K562 (cell line): ENCODE measurements around the gene KIF5C. TPM values are rescaled to one million over a fixed set of nuclear protein-coding genes. Genes with fewer than 3 reads are reported as not detected.

Experiments used
- CEBPB ChIP-seq: fragments of 450-650 bp; IDR thresholded peaks from 2 replicates; pipeline ENCODE4 v1.6.1; 2016; ENCODE audit warnings: missing genetic modification characterization, missing compliant biosample characterization
- COPS2 ChIP-seq: fragments of 450-650 bp; conservative IDR thresholded peaks from 2 replicates; pipeline ENCODE4 v1.6.1; 2016; ENCODE audit warnings: mild to moderate bottlenecking, moderate library complexity
- EP400 ChIP-seq: fragments of 450-650 bp; IDR thresholded peaks from 2 replicates; pipeline ENCODE4 v1.6.1; 2017; ENCODE audit warnings: antibody characterized with exemption, mild to moderate bottlenecking, moderate library complexity
- ETV6 ChIP-seq, 3 experiments: fragments of 150-350 bp in 1 of 3; sonication (generic) in 1 of 3; formaldehyde crosslinking in 1 of 3; IDR thresholded peaks; 2 replicates each; pipeline versions ENCODE4 v1.6.1 to v1.8.0; 2014 to 2022; ENCODE audit warnings: borderline replicate concordance in 2 of 3, low read depth in 2 of 3, antibody characterized with exemption in 1 of 3, low read length in 1 of 3, mild to moderate bottlenecking in 1 of 3, missing genetic modification reagents in 1 of 3
- HNRNPH1 ChIP-seq: fragments of 200-400 bp; formaldehyde crosslinking; optimal IDR thresholded peaks from 2 replicates; pipeline ENCODE3; 2017; ENCODE audit warnings: low read depth, mild to moderate bottlenecking, low read length, moderate library complexity
- MED1 ChIP-seq: sonication (generic); formaldehyde crosslinking; IDR thresholded peaks from 2 replicates; pipeline ENCODE4 v1.8.1; 2023; ENCODE audit warnings: missing genetic modification reagents, borderline replicate concordance
- ZNF3 ChIP-seq: fragments of 250-450 bp; sonication (Bioruptor Pico); IDR thresholded peaks from 2 replicates; pipeline ENCODE4 v1.5.0; 2021; ENCODE audit warnings: mild to moderate bottlenecking, moderate library complexity
- ZZZ3 ChIP-seq: fragments of 450-650 bp; IDR thresholded peaks from 2 replicates; pipeline ENCODE4 v1.6.1; 2016; ENCODE audit warnings: antibody characterized with exemption, mild to moderate bottlenecking, moderate library complexity
- polyA plus RNA-seq, 8 experiments: library from polyadenylated mRNA; depleted of rRNA in 4 of 8; stranded (reverse) in 5 of 8; unstranded in 3 of 8; fragments of >200 nt; fragmentation: Nextera tagmentation in 2 of 8; fragmentation: Illumina TruSeq in 1 of 8; extraction: Ambion mirVana in 2 of 8; extraction: Trizol in 1 of 8; gene quantifications; 2 replicates each; pipeline versions ENCODE4 v1.2.1 to v1.2.3, GENCODE V29; 2011 to 2014; ENCODE audit warnings: inconsistent platforms in 1 of 8, missing spikeins in 1 of 8
- total RNA-seq, 7 experiments: library from RNA; depleted of rRNA in 6 of 7; stranded (reverse); fragments of >200 nt in 6 of 7; fragmentation: Illumina TruSeq in 2 of 7; extraction: Trizol in 2 of 7; gene quantifications; 2 replicates each; pipeline versions ENCODE4 v1.2.1 to v1.2.3, GENCODE V29; 2011 to 2021; ENCODE audit warnings: low replicate concordance in 1 of 7
- TF ChIP-seq, protein P1 (sequence below): fragments of 450-650 bp; IDR thresholded peaks from 2 replicates; pipeline ENCODE4 v1.6.1; 2018; ENCODE audit not compliant: partially characterized antibody

The KIF5C gene
- total and polyA plus RNA-seq, 9 of the 15 experiments (the other 6 are each of a cell fraction or from before 2014, with no cell fraction given): 0.01 to 0.09 (median 0.01) TPM; not detected in 6

DNA sequence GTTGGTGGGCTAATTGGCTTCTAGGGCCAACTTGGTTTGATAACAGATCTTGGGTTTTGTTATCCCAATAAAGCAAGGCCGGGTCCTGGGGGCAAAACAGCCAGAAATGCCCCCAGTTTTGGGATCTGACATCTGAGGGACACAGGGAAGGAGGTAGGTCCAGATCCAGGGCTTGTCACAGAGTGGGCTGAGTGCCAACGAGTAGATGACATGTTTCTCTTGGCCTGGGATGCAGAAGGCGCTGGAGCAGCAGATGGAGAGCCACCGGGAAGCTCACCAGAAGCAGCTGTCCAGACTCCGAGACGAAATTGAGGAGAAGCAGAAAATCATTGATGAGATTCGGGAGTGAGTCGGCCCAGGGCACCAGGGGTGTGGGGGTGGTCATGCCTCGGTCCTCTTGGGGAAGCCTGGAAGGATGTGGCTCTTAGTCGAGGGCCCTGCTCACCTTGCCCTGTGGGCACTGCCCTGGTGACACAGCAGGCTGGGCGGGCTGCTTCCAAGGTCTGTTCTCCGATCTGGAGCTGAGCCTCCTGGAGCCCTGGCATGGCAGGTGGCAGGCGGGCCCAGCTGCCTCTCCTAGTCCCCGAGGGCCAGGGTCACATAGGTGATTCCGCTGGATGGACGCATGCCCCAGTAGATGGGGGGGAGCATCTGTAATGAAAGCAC lies 123.3 kb downstream of the KIF5C start (continued):
- TF ChIP-seq, protein P1, sequence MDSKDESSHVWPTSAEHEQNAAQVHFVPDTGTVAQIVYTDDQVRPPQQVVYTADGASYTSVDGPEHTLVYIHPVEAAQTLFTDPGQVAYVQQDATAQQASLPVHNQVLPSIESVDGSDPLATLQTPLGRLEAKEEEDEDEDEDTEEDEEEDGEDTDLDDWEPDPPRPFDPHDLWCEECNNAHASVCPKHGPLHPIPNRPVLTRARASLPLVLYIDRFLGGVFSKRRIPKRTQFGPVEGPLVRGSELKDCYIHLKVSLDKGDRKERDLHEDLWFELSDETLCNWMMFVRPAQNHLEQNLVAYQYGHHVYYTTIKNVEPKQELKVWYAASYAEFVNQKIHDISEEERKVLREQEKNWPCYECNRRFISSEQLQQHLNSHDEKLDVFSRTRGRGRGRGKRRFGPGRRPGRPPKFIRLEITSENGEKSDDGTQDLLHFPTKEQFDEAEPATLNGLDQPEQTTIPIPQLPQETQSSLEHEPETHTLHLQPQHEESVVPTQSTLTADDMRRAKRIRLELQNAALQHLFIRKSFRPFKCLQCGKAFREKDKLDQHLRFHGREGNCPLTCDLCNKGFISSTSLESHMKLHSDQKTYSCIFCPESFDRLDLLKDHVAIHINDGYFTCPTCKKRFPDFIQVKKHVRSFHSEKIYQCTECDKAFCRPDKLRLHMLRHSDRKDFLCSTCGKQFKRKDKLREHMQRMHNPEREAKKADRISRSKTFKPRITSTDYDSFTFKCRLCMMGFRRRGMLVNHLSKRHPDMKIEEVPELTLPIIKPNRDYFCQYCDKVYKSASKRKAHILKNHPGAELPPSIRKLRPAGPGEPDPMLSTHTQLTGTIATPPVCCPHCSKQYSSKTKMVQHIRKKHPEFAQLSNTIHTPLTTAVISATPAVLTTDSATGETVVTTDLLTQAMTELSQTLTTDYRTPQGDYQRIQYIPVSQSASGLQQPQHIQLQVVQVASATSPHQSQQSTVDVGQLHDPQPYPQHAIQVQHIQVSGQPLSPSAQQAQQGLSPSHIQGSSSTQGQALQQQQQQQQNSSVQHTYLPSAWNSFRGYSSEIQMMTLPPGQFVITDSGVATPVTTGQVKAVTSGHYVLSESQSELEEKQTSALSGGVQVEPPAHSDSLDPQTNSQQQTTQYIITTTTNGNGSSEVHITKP: no peak
- TF ChIP-seq COPS2: no peak
- TF ChIP-seq HNRNPH1: no peak
- TF ChIP-seq ZZZ3: no peak
- TF ChIP-seq EP400: no peak
- no peak for TF ChIP-seq ETV6 (IDR thresholded peaks at IDR 0.05; ENCODE audit: borderline replicate concordance in 1 of 2, low read depth in 2 of 2, low read length in 1 of 2)
- TF ChIP-seq ETV6 (CRISPR knock-in tag; IDR thresholded peaks at IDR 0.05; ENCODE audit: borderline replicate concordance): no peak
- no peak for TF ChIP-seq MED1 (CRISPR knock-in tag)
- TF ChIP-seq ZNF3: no peak
- no peak for TF ChIP-seq CEBPB (tag)
- TF ChIP-seq, all 486 proteins: peak for 0
